GM18507 (cell line): ENCODE measurements around the gene ABHD18.
A peak's percentile ranks its signal among the peaks of the same experiment; 100 is the strongest.
"Not testable (repeated sequence)": the region's sequence is repeated elsewhere in the genome, so short reads cannot be mapped to it uniquely, and the experiment has no call there.

Experiments used
- DNase-seq: peaks from one replicate; pipeline ENCODE4 v3.0.0; 2011; ENCODE audit warnings: low read depth; ENCODE audit not compliant: insufficient read length; ENCODE audit errors: extremely low spot score
- FAIRE-seq: peaks from 2 replicates; lab custom pipeline; 2011; peaks lifted over from hg19 to GRCh38; lab: Jason Lieb, UNC

The ABHD18 gene

GRCh38 chr4:127965062-127965802 lies at the start of gene ABHD18, which contains the start of gene MFSD8:
TSS of gene ABHD18 (plus strand) at chr4:127965406. CDS start at chr4:127982956, 17,550 bp downstream.
TSS of gene MFSD8 (minus strand) at chr4:127965173. CDS start at chr4:127965133, 40 bp downstream.
- DNase-seq: peak; percentile 95
- peak; percentile 99 for FAIRE-seq

GRCh38 chr4:127916512-127916911 lies 48.7 kb upstream of the ABHD18 start:
- no peak for DNase-seq
- no peak for FAIRE-seq

GRCh38 chr4:127917151-127917550 lies 48.1 kb upstream of the ABHD18 start:
- DNase-seq (no peak), FAIRE-seq (no peak)

GRCh38 chr4:127920521-127920920 lies 44.7 kb upstream of the ABHD18 start:
- FAIRE-seq (no peak), DNase-seq (no peak)

- DNase-seq (no peak), FAIRE-seq (no peak)
Observed at GRCh38 chr4:127922226-127922625, 43.0 kb upstream of the ABHD18 start.

- DNase-seq, FAIRE-seq: not testable (repeated sequence)
Observed at GRCh38 chr4:127925720-127926119, 39.5 kb upstream of the ABHD18 start.

- FAIRE-seq: no peak
Observed at GRCh38 chr4:127930175-127930574, 35.0 kb upstream of the ABHD18 start.

GRCh38 chr4:127931836-127932235 lies 33.4 kb upstream of the ABHD18 start:
- not testable (repeated sequence) for FAIRE-seq, DNase-seq

More at GRCh38 chr4:127930175-127930574, 35.0 kb upstream of the ABHD18 start:
- DNase-seq: no peak

GRCh38 chr4:127936974-127937373 lies 28.2 kb upstream of the ABHD18 start:
- DNase-seq: no peak
- no peak for FAIRE-seq

GRCh38 chr4:127957105-127957504 lies 8.1 kb upstream of the ABHD18 start:
- FAIRE-seq (no peak), DNase-seq (no peak)

- FAIRE-seq (no peak), DNase-seq (no peak)
Observed at GRCh38 chr4:127959794-127960193, 5.4 kb upstream of the ABHD18 start.

- not testable (repeated sequence) for FAIRE-seq, DNase-seq
Observed at GRCh38 chr4:127963633-127964398, 1.4 kb upstream of the ABHD18 start.

- not testable (repeated sequence) for DNase-seq, FAIRE-seq
Observed at GRCh38 chr4:127964426-127965061, 662 bp upstream of the ABHD18 start.

- DNase-seq (peak; percentile 33), FAIRE-seq (peak; percentile 64)
Observed at GRCh38 chr4:127965803-127966175, 583 bp downstream of the ABHD18 start.

GRCh38 chr4:127967141-127967775 lies 2.1 kb downstream of the ABHD18 start:
- DNase-seq: no peak
- FAIRE-seq: no peak

- DNase-seq (no peak), FAIRE-seq (no peak)
Observed at GRCh38 chr4:127968586-127968985, 3.4 kb downstream of the ABHD18 start.

- FAIRE-seq, DNase-seq: not testable (repeated sequence)
Observed at GRCh38 chr4:127970925-127971324, 5.7 kb downstream of the ABHD18 start.

- DNase-seq (no peak), FAIRE-seq (no peak)
Observed at GRCh38 chr4:127975121-127975770, 10.0 kb downstream of the ABHD18 start.

GRCh38 chr4:127978930-127979329 lies 13.7 kb downstream of the ABHD18 start:
- FAIRE-seq: no peak
- no peak for DNase-seq
